ENCODE data around the gene SPPL3.

SPPL3 gene

DNA sequence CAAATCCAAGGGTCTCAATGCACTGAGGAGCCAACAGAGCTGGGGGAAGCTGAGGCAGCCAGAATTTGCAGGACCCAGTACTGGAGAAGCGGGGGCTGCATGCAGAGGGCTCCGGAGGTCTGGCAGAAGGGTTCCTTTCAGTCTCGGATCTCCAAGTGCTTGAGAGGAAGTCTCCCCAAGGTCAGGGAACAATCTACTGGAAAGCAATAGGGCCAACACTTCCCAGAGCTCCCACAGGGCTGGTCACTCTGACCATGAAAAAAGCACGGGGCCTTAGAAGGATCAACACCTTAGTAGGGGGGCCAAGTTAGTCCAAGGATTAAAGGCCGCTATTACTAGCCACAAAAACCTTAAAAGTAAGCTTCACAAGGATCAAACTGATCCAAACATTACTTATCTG is 31.7 kb downstream of the SPPL3 start:
- TF ChIP-seq SIN3A (IDR thresholded peaks at IDR 0.05; ENCODE audit: borderline replicate concordance, insufficient read depth, low read length): no peak
- TF ChIP-seq FOXP2 (optimal IDR thresholded peaks at IDR 0.05; ENCODE audit: borderline replicate concordance, extremely low read depth, extremely low read length, insufficient read depth): no peak
- no peak for TF ChIP-seq TAF1 (IDR thresholded peaks at IDR 0.05; ENCODE audit: borderline replicate concordance, insufficient read depth, low read length)
- no peak for TF ChIP-seq REST (IDR thresholded peaks at IDR 0.05; ENCODE audit: insufficient read depth in 1 of 2, low read depth in 2 of 2, low read length in 2 of 2)
- TF ChIP-seq POLR2AphosphoS5 (IDR thresholded peaks at IDR 0.05; ENCODE audit: low read depth, low read length): no peak

- TF ChIP-seq POLR2AphosphoS5 (IDR thresholded peaks at IDR 0.05; ENCODE audit: low read depth, low read length) (no peak), FOXP2 (optimal IDR thresholded peaks at IDR 0.05; ENCODE audit: borderline replicate concordance, extremely low read depth, extremely low read length, insufficient read depth) (no peak), REST (IDR thresholded peaks at IDR 0.05; ENCODE audit: insufficient read depth in 1 of 2, low read depth in 2 of 2, low read length in 2 of 2) (no peak), SIN3A (IDR thresholded peaks at IDR 0.05; ENCODE audit: borderline replicate concordance, insufficient read depth, low read length) (no peak), TAF1 (IDR thresholded peaks at IDR 0.05; ENCODE audit: borderline replicate concordance, insufficient read depth, low read length) (no peak)
These were observed 33.7 kb downstream of the SPPL3 start for GRCh38 chr12:120870415-120870814.

- no peak for TF ChIP-seq FOXP2 (optimal IDR thresholded peaks at IDR 0.05; ENCODE audit: borderline replicate concordance, extremely low read depth, extremely low read length, insufficient read depth)
- TF ChIP-seq POLR2AphosphoS5 (IDR thresholded peaks at IDR 0.05; ENCODE audit: low read depth, low read length): no peak
- no peak for TF ChIP-seq REST (IDR thresholded peaks at IDR 0.05; ENCODE audit: insufficient read depth in 1 of 2, low read depth in 2 of 2, low read length in 2 of 2)
- no peak for TF ChIP-seq SIN3A (IDR thresholded peaks at IDR 0.05; ENCODE audit: borderline replicate concordance, insufficient read depth, low read length)
- no peak for TF ChIP-seq TAF1 (IDR thresholded peaks at IDR 0.05; ENCODE audit: borderline replicate concordance, insufficient read depth, low read length)
These were observed 34.8 kb downstream of the SPPL3 start for GRCh38 chr12:120869376-120869775.

- TF ChIP-seq SIN3A (IDR thresholded peaks at IDR 0.05; ENCODE audit: borderline replicate concordance, insufficient read depth, low read length) (no peak), POLR2AphosphoS5 (IDR thresholded peaks at IDR 0.05; ENCODE audit: low read depth, low read length) (no peak), FOXP2 (optimal IDR thresholded peaks at IDR 0.05; ENCODE audit: borderline replicate concordance, extremely low read depth, extremely low read length, insufficient read depth) (no peak), TAF1 (IDR thresholded peaks at IDR 0.05; ENCODE audit: borderline replicate concordance, insufficient read depth, low read length) (no peak), REST (IDR thresholded peaks at IDR 0.05; ENCODE audit: insufficient read depth in 1 of 2, low read depth in 2 of 2, low read length in 2 of 2) (no peak)
These were observed 38.0 kb downstream of the SPPL3 start for GRCh38 chr12:120866108-120866507.

- TF ChIP-seq SIN3A (IDR thresholded peaks at IDR 0.05; ENCODE audit: borderline replicate concordance, insufficient read depth, low read length) (no peak), FOXP2 (optimal IDR thresholded peaks at IDR 0.05; ENCODE audit: borderline replicate concordance, extremely low read depth, extremely low read length, insufficient read depth) (no peak), REST (IDR thresholded peaks at IDR 0.05; ENCODE audit: insufficient read depth in 1 of 2, low read depth in 2 of 2, low read length in 2 of 2) (no peak), TAF1 (IDR thresholded peaks at IDR 0.05; ENCODE audit: borderline replicate concordance, insufficient read depth, low read length) (no peak), POLR2AphosphoS5 (IDR thresholded peaks at IDR 0.05; ENCODE audit: low read depth, low read length) (no peak)
These were observed 39.1 kb downstream of the SPPL3 start for GRCh38 chr12:120865098-120865497.

All from PFSK-1 (cell line).